Cerebellar cortex (tissue), 1 donor: ENCODE measurements around the gene TMEM200A.

ENCODE experiments used
- DNase-seq: peaks from one replicate; pipeline ENCODE4 v3.0.0-alpha.2; 2015; ENCODE audit warnings: low spot score

Gene TMEM200A

DNA sequence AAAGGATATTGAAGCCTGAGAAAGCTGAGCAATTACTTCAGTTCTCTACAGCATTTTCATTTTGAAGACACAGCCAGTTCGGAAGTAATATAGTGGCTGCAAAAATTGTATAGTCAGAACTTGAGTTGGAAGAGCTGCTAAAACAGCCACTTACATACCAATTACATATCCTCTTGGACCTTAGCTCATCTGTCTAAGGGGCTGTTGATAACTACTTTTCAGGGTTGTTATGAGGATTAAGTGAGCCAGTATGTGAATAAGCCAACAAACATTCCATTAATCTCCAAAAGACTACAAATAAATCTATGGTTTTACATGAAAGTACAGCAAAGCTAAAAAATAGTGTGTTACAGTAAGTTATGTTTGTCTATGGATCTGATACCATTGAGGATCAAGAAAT, 59.7 kb downstream of the TMEM200A start:
- DNase-seq, result no peak

- DNase-seq, result no peak
Measured at GRCh38 chr6:130426066-130426721, 60.4 kb downstream of the TMEM200A start.

DNA sequence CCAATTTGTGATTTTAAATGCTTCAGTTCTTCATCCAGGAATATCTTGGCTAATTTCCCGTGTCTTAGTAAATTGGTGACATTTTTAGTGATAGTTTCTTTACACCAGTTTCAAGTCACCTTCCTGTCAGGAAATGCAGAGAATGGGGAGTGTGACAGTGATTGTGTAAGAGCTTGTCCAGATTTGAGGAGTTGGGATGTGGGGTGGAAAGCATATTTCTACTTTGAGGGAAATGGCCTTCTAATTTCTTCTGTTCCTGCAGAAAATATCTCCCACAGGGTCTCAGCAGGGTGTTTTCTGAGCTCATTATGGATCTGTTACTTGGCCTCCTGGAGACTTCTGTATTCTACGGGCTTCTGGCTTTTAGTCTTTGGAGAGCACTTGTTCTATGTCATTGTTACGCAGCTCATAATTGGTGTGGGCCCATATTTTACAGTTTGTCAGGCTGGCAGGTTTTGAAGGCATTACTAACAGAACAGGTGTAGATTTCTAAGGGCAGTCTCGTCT, 65.6 kb downstream of the TMEM200A start:
- DNase-seq, result no peak

DNA sequence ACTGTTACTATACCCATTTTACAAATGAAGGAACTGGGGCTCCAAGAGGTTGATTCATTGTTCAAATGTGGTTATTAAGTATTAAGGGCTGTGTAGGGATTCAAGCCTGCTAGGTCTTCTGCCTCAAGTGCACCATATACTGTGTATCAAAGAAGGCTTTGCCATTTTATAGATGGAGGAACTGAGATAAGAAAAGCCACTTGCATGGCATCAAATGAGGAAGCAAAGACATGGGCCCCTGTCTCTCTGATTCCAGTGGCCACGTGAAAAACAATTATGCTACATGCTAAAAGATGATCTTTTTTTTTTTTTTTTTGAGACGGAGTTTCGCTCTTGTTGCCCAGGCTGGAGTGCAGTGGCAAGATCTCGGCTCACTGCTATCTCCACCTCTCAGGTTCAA, 67.0 kb downstream of the TMEM200A start:
- DNase-seq, result no peak

GRCh38 chr6:130434174-130434873, 68.5 kb downstream of the TMEM200A start:
- DNase-seq, result no peak

- DNase-seq, result no peak
Measured at GRCh38 chr6:130435181-130435580, 69.4 kb downstream of the TMEM200A start.

GRCh38 chr6:130437961-130438360, 72.1 kb downstream of the TMEM200A start:
- DNase-seq, result no peak

GRCh38 chr6:130447374-130447773, 81.6 kb downstream of the TMEM200A start:
- no peak for DNase-seq

DNA sequence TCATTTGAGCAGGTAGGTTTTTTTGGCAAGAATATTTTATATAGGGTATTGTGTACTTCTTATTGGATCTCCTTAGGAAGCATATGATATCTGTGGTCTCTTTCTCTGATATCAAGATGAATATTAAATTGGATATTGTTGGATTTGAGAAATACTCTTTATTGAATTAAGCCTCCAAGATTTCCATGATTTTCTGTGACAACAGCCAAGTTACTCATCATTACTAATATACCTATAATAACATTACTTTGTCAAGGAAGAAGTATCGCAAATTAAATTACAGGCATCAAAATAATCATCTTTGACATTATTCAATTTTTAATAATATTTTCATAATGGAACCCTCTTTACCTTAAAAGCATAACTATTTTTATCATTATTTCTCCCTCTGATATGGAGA, 86.5 kb downstream of the TMEM200A start:
- no peak for DNase-seq

DNA sequence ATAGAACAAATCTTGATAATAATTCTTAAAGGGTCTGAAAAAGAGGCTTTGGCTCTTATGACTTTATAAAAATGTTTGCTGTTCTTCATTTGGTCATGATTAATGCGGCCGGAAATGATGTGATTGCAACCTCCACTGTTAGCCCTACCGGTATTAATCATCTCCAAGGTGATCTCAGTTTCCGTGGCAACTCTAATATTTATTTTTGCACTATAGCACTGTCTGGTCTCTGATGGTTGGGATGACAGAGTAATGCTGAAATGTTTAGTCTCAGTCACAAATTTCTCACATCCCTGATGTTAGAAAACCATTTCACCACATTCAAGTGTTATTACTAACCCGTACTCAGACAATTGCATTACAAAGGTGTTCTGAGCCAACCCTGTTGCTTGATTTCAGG, 87.4 kb downstream of the TMEM200A start:
- DNase-seq, result no peak

DNA sequence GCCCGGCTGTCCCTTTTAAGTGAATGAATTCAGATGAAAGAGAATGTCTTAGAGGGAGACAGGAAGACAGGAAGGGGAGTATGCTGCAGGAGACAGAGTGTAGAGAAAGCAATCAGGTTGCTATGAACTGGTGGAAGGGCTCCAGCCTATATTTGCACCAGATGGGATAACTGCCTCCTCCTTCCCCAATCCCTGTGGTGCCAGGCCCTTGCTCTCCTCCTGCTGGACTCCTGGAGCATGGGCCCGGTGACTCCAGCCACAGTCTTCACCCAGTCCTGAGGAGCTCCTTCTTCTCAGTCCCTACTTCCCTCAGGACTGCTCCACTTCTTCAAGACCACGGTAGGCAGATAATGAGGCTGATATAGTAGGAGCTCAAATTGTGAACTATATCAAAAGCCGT, 91.8 kb downstream of the TMEM200A start:
- no peak for DNase-seq

- DNase-seq, result no peak
Measured at GRCh38 chr6:130459316-130459715, 93.5 kb downstream of the TMEM200A start.

- DNase-seq, result no peak
Measured at GRCh38 chr6:130460934-130461333, 95.1 kb downstream of the TMEM200A start.

- DNase-seq, result no peak
Measured at GRCh38 chr6:130466052-130466747, 100.4 kb downstream of the TMEM200A start.

GRCh38 chr6:130466748-130467061, 100.9 kb downstream of the TMEM200A start:
- no peak for DNase-seq

GRCh38 chr6:130467146-130468050, 101.6 kb downstream of the TMEM200A start:
- no peak for DNase-seq

- no peak for DNase-seq
Measured at GRCh38 chr6:130470766-130471165, 104.9 kb downstream of the TMEM200A start.

DNA sequence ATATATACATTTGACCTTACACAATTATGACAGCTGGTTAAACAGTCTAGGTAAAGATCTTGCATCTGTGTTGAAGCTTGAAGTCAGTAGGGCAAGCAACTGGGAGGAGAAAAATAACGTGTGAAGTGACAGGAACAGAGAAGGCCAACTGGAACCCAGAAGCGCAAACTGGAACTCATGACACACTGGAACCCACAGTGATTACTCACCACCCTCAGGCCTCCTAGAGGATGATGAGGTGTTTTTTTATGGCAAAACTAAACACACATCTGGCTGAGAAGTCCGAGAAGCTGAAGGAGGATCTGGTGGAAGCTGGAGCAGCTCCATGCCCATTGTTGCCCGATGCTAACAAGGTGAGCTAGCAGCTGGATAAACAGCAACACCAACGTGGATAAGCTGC, 108.1 kb downstream of the TMEM200A start:
- no peak for DNase-seq

DNA sequence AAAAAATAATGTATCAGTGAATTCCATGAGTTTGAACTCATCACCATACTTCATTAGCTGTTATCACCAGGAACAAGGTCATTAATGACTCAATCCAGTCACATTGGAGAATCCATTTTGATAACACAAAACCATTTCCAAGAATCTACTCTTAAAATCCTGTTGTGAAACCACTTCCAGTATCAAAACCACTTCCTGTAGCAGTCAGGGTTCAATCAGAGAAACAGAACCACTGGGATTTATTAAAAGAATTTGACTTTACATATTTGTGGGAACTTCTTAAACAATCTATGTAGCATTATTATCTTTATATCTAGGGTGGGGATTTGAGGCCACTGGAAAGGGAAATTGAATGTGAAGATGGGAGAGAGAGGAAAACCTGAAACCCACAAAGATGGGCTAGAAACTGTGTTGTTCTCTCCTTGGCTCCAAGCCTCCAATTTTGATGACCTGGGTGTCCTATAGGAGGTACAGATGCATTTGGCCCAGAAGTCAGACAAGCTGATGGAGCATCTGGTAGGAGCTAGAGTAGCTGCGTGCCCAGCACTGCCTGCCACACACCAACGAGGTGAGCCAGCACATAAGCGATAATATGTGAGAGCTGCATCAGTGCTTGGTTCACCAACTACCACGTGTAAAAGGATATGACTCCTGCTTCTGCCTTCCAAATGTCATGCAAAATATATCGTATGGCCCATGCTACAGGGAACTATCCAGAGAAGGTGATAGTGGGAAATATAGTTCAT, 117.0 kb downstream of the TMEM200A start:
- DNase-seq, result no peak

DNA sequence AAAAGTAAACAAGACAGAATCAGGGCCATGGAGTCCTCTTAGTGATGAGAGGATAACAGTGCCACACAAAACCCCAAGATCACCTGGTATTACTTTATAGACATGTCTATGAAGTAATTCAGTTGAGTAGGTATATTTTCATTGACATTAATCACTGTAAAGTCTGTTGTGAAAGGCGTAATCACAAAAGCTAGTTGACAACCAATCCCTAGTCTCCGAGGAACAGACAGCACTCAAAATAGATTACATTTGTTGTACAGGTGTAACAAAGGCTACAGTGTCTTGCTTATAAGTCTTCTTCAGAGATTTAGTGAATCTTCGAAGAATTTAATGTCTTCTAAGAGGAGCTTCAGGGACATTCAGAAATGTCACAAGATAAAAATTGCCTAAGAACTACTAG, 120.1 kb downstream of the TMEM200A start:
- no peak for DNase-seq

DNA sequence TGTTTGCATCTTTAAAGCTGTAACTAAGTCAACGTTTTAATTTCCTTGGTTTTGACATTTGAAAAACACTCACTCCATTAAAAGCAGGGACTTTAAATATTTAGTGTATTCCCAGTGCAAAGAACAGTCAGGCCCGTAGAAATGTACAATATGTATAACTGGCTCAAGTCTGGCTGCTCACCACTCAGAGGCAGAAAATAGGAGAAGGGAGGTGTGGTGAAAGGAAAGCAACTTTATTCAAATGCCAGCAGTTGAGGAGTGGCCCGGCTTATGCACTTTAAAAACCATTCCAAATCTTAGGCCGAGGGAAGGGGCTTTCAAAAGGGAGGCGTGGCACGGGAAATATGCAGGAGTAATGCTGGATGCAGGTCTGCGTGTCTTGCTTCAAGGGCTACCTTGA, 120.6 kb downstream of the TMEM200A start:
- DNase-seq, result no peak
